ENCODE data around the gene CYP8B1. TPM values are rescaled to one million over a fixed set of nuclear protein-coding genes. Genes with fewer than 3 reads are reported as not detected.
A peak's percentile ranks its signal among the peaks of the same experiment; 100 is the strongest.

The CYP8B1 gene
- total and polyA plus RNA-seq, 2 of the 13 experiments (the other 11 are each of a cell fraction or from before 2014, with no cell fraction given), result 0.58 to 2.0 TPM

GRCh38 chr3:42855547-42856380, 19.9 kb downstream of the CYP8B1 start (continued):
- peak; percentile 88 for TF ChIP-seq HDAC2 (CRISPR knock-in tag; IDR thresholded peaks at IDR 0.05)
- no peak for TF ChIP-seq SRSF4 (IDR thresholded peaks at IDR 0.05; ENCODE audit: low read depth, low read length, poor library complexity, severe bottlenecking)
- TF ChIP-seq, protein P1, sequence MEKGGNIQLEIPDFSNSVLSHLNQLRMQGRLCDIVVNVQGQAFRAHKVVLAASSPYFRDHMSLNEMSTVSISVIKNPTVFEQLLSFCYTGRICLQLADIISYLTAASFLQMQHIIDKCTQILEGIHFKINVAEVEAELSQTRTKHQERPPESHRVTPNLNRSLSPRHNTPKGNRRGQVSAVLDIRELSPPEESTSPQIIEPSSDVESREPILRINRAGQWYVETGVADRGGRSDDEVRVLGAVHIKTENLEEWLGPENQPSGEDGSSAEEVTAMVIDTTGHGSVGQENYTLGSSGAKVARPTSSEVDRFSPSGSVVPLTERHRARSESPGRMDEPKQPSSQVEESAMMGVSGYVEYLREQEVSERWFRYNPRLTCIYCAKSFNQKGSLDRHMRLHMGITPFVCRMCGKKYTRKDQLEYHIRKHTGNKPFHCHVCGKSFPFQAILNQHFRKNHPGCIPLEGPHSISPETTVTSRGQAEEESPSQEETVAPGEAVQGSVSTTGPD (CRISPR knock-in tag; IDR thresholded peaks at IDR 0.05), result peak; percentile 81; the same call in 1 of the 2 replicates
- no peak for TF ChIP-seq TIGD3 (CRISPR knock-in tag; IDR thresholded peaks at IDR 0.05; ENCODE audit: borderline replicate concordance)
- peak; percentile 18; the same call in 1 of the 2 replicates for TF ChIP-seq HOXA5 (CRISPR knock-in tag; IDR thresholded peaks at IDR 0.05)
- TF ChIP-seq ZNF432 (CRISPR knock-in tag; IDR thresholded peaks at IDR 0.05; ENCODE audit: borderline replicate concordance), result no peak
- no peak for TF ChIP-seq HIVEP1 (CRISPR knock-in tag; IDR thresholded peaks at IDR 0.05)
- TF ChIP-seq, protein P2, sequence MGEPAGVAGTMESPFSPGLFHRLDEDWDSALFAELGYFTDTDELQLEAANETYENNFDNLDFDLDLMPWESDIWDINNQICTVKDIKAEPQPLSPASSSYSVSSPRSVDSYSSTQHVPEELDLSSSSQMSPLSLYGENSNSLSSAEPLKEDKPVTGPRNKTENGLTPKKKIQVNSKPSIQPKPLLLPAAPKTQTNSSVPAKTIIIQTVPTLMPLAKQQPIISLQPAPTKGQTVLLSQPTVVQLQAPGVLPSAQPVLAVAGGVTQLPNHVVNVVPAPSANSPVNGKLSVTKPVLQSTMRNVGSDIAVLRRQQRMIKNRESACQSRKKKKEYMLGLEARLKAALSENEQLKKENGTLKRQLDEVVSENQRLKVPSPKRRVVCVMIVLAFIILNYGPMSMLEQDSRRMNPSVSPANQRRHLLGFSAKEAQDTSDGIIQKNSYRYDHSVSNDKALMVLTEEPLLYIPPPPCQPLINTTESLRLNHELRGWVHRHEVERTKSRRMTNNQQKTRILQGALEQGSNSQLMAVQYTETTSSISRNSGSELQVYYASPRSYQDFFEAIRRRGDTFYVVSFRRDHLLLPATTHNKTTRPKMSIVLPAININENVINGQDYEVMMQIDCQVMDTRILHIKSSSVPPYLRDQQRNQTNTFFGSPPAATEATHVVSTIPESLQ (CRISPR knock-in tag; conservative IDR thresholded peaks at IDR 0.05), result no peak
- 0 out of 2 replicates have a peak, but pooled peaks have one; percentile 16 for TF ChIP-seq ZNF737 (CRISPR knock-in tag; IDR thresholded peaks at IDR 0.05; ENCODE audit: borderline replicate concordance)
- TF ChIP-seq E2F2 (CRISPR knock-in tag; IDR thresholded peaks at IDR 0.05; ENCODE audit: borderline replicate concordance), result no peak
- no peak for TF ChIP-seq IRX3 (CRISPR knock-in tag; IDR thresholded peaks at IDR 0.05; ENCODE audit: borderline replicate concordance, low read depth)
- no peak for TF ChIP-seq SIN3A (IDR thresholded peaks at IDR 0.05; ENCODE audit: borderline replicate concordance, low read depth, low read length)
- no peak for TF ChIP-seq ZNF740 (CRISPR knock-in tag; IDR thresholded peaks at IDR 0.05)
- TF ChIP-seq CBFB (CRISPR knock-in tag; IDR thresholded peaks at IDR 0.05), result peak; percentile 75; the same call in 1 of the 2 replicates
- no peak for TF ChIP-seq SNRNP70 (IDR thresholded peaks at IDR 0.05; ENCODE audit: low read depth, low read length)
- no peak for TF ChIP-seq ZNF530 (CRISPR knock-in tag; IDR thresholded peaks at IDR 0.05; ENCODE audit: low read depth)
- TF ChIP-seq SMARCE1 (IDR thresholded peaks at IDR 0.05; ENCODE audit: borderline replicate concordance), result no peak
- TF ChIP-seq, protein P3, sequence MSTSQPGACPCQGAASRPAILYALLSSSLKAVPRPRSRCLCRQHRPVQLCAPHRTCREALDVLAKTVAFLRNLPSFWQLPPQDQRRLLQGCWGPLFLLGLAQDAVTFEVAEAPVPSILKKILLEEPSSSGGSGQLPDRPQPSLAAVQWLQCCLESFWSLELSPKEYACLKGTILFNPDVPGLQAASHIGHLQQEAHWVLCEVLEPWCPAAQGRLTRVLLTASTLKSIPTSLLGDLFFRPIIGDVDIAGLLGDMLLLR (CRISPR knock-in tag; IDR thresholded peaks at IDR 0.05), result no peak
- no peak for TF ChIP-seq ARNT (IDR thresholded peaks at IDR 0.05)
- TF ChIP-seq RBAK (CRISPR knock-in tag; IDR thresholded peaks at IDR 0.05), result peak; percentile 69; the same call in 1 of the 2 replicates
- TF ChIP-seq ZNF550 (CRISPR knock-in tag; IDR thresholded peaks at IDR 0.05; ENCODE audit: borderline replicate concordance), result no peak
- 0 out of 2 replicates have a peak, but pooled peaks have one; percentile 30 for TF ChIP-seq POLR2G (IDR thresholded peaks at IDR 0.05; ENCODE audit: low read depth, low read length)

Measured in HepG2 (cell line).